Transverse colon (tissue), 4 donors: ENCODE measurements around the gene NEK5. TPM values are rescaled to one million over a fixed set of nuclear protein-coding genes. Genes with fewer than 3 reads are reported as not detected.

Experiments
- DNase-seq: peaks from one replicate; pipeline ENCODE4 v3.0.0-alpha.2; 2019
- H3K27ac ChIP-seq, 4 donors: fragments of 200-600 bp; sonication (generic); 2 replicates each; pipeline ENCODE4 v1.5.1; 2016 to 2018; ENCODE audit warnings: inconsistent platforms in 4 of 4
- H3K27me3 ChIP-seq: fragments of 200-600 bp; sonication (generic); 2 replicates; pipeline ENCODE4 v1.5.1; 2017; ENCODE audit warnings: inconsistent platforms
- H3K36me3 ChIP-seq, 4 donors: fragments of 200-600 bp; sonication (generic); 2 replicates each; pipeline ENCODE4 v1.5.1; 2017 to 2019; ENCODE audit warnings: inconsistent platforms in 4 of 4
- H3K4me1 ChIP-seq, 4 donors: fragments of 200-600 bp; sonication (generic); 2 replicates each; pipeline ENCODE4 v1.5.1; 2017 to 2020; ENCODE audit warnings: inconsistent platforms in 4 of 4
- H3K4me3 ChIP-seq, 4 donors: fragments of 200-600 bp; sonication (generic); 1 replicate in 1 of 4; 2 replicates in 3 of 4; pipeline versions ENCODE4 v1.5.1 to v1.6.1; 2017 to 2019; ENCODE audit warnings: inconsistent platforms in 4 of 4
- H3K9me3 ChIP-seq, 2 donors: fragments of 200-600 bp; sonication (generic); 2 replicates each; pipeline ENCODE4 v1.5.1; 2017 to 2019; ENCODE audit warnings: inconsistent platforms in 2 of 2
- EP300 ChIP-seq: sonication (generic); formaldehyde crosslinking; IDR thresholded peaks from one replicate; pipeline ENCODE4 v1.6.1; 2017; ENCODE audit warnings: antibody characterized with exemption, low read depth
- POLR2A ChIP-seq: fragments of 450-650 bp; IDR thresholded peaks from one replicate; pipeline ENCODE4 v1.6.1; 2016; ENCODE audit warnings: antibody characterized with exemption, mild to moderate bottlenecking, moderate library complexity
- POLR2AphosphoS5 ChIP-seq, 3 donors: sonication (generic); formaldehyde crosslinking; IDR thresholded peaks; one replicate each; pipeline ENCODE4 v1.6.1; 2016; ENCODE audit warnings: antibody characterized with exemption in 3 of 3
- WGBS, 2 donors: methylation state at CpG; one replicate each; pipeline ENCODE4 v1.1.5; 2018; ENCODE audit warnings: low coverage in 1 of 2; 5-methylcytosine and 5-hydroxymethylcytosine counted together
- in situ Hi-C, 4 donors: fragments of 200-750 bp; cut with MboI; loops; one replicate each; pipeline versions ENCODE4 v1.15.0 to v1.15.1; 2017; ENCODE audit warnings: low sequenced_read_pairs in 3 of 4, low pct_ligation_motif_present in 1 of 4, low pct_unique_long_range_greater_than_20kb in 1 of 4
- intact Hi-C: fragments of 100-400 bp; cut with DNase I; formaldehyde crosslinking; loops from one replicate; pipeline ENCODE4 v1.15.1; 2023; ENCODE audit warnings: low total_unique reads
- total RNA-seq, 4 donors: library from RNA; depleted of rRNA; stranded (reverse); fragments of >200 nt; gene quantifications; one replicate each; pipeline ENCODE4 v1.1.0, GENCODE V29; 2016
- TF ChIP-seq, protein P1 (sequence below), 5 experiments: fragments of 200-600 bp in 3 of 5; fragments of 450-650 bp in 2 of 5; sonication (generic) in 3 of 5; IDR thresholded peaks; 1 replicate in 2 of 5; 2 replicates in 3 of 5; pipeline ENCODE4 v1.5.1; 2016 to 2017; ENCODE audit warnings: antibody characterized with exemption in 5 of 5, inconsistent platforms in 3 of 5, mild to moderate bottlenecking in 2 of 5, moderate library complexity in 1 of 5

The NEK5 gene
- total RNA-seq, 4 donors from 2014 or later: 0.14 to 0.48 TPM; not detected in 2

DNA sequence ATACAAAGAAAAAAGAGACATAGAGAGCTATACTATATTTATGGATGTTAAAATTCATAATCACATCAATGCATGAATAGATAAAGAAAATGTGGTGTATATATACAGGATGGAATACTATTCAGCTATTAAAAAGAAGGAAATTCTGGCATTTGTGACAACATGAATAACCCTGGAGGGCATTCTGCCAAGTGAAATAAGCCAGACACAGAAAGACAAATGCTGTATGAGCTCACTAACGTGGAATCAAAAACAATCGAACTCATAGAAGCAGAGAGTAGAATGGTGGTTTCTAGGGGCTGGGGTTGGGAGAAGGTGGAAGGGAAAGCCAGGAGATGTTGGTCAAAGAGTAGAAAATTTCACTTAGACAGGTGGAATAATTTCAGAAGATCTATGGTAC lies 80.4 kb downstream of the NEK5 start:
- H3K36me3 ChIP-seq: no peaks in the 10 kb centered on the region
- no peak overlapping the region for H3K4me3 ChIP-seq
- no peaks in the 10 kb centered on the region for H3K27me3 ChIP-seq
- no peak for DNase-seq
- TF ChIP-seq EP300: no peak
- H3K27ac ChIP-seq: no peak overlapping the region
- intact Hi-C loops: no loop called here
- WGBS, 2 donors: 76% methylated on average over 2 of the region's 2 CpGs
- H3K9me3 ChIP-seq: no peaks in the 10 kb centered on the region
- in situ Hi-C loops: loop anchor here in 1 of 4 donors (25.0 kb wide), 1 partner anchor 389 kb away; no protein-coding TSS in a partner anchor
- H3K4me1 ChIP-seq: no peaks in the 10 kb centered on the region

DNA sequence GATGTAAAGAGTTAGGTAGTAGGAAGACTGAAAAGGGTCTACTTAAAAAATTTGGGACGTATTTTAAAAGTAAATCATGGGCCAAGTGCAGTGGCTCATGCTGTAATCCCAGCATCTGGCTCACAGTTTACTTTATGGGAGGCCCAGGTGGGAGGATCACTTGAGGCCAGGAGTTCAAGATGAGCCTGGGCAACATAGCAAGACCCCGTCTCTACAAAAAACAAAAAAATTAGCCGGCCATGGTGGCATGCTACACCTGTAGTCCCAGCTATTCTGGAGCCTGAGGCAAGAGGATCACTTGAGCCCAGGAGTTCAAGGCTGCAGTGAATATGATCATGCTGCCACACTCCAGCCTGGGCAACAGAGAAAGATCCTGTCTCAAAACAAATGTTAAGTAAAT lies 81.4 kb downstream of the NEK5 start:
- no peaks in the 10 kb centered on the region for H3K36me3 ChIP-seq
- no peaks in the 10 kb centered on the region for H3K27me3 ChIP-seq
- TF ChIP-seq, protein P1, sequence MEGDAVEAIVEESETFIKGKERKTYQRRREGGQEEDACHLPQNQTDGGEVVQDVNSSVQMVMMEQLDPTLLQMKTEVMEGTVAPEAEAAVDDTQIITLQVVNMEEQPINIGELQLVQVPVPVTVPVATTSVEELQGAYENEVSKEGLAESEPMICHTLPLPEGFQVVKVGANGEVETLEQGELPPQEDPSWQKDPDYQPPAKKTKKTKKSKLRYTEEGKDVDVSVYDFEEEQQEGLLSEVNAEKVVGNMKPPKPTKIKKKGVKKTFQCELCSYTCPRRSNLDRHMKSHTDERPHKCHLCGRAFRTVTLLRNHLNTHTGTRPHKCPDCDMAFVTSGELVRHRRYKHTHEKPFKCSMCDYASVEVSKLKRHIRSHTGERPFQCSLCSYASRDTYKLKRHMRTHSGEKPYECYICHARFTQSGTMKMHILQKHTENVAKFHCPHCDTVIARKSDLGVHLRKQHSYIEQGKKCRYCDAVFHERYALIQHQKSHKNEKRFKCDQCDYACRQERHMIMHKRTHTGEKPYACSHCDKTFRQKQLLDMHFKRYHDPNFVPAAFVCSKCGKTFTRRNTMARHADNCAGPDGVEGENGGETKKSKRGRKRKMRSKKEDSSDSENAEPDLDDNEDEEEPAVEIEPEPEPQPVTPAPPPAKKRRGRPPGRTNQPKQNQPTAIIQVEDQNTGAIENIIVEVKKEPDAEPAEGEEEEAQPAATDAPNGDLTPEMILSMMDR (IDR thresholded peaks at IDR 0.05): no peak
- TF ChIP-seq POLR2A: no peak
- TF ChIP-seq EP300: no peak
- no peak for TF ChIP-seq POLR2AphosphoS5 (IDR thresholded peaks at IDR 0.05)
- 80 to 100% methylated on average over 1 to 3 of the region's 3 CpGs for WGBS, 2 donors
- no peak for DNase-seq
- in situ Hi-C loops: loop anchor here in 1 of 4 donors (25.0 kb wide), 1 partner anchor 390 kb away; no protein-coding TSS in a partner anchor
- H3K9me3 ChIP-seq: no peaks in the 10 kb centered on the region
- H3K4me3 ChIP-seq: no peak overlapping the region
- H3K4me1 ChIP-seq: no peaks in the 10 kb centered on the region
- no peak overlapping the region for H3K27ac ChIP-seq
- intact Hi-C loops: no loop called here

DNA sequence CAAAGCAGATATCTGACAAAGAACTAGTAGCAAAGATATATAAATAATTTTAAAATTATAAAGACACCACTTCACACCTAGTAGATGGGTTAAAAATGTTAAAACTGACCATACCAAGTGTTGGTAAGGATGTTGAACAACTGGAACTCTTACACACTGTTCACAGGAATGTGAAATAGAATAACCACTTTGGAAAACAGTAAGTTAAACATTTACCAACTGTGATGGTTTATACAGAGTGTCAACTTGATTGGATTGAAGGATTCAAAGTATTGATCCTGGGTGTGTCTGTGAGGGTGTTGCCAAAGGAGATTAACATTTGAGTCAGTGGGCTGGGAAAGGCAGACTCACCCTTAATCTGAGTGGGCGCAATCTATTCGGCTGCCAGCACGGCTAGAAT lies 85.2 kb downstream of the NEK5 start:
- Histone ChIP-seq H3K9me3 (no peaks in the 10 kb centered on the region), H3K4me3 (no peak overlapping the region), H3K4me1 (no peaks in the 10 kb centered on the region), H3K27ac (no peak overlapping the region), H3K36me3 (peaks cover 0 to 3% (median 0%) of the 10 kb centered on the region in 4 donors), H3K27me3 (no peaks in the 10 kb centered on the region)
- TF ChIP-seq, protein P1 (IDR thresholded peaks at IDR 0.05): no peak
- no peak for TF ChIP-seq POLR2A
- no peak for TF ChIP-seq EP300
- no peak for TF ChIP-seq POLR2AphosphoS5 (IDR thresholded peaks at IDR 0.05)
- in situ Hi-C loops (loop anchor here in 1 of 4 donors (25.0 kb wide), 1 partner anchor 394 kb away; no protein-coding TSS in a partner anchor), intact Hi-C loops (no loop called here)
- no peak for DNase-seq
- 97% methylated on average over 3 of the region's 3 CpGs; no CpG with 5 or more reads in 1 of the 2 donors for WGBS, 2 donors

DNA sequence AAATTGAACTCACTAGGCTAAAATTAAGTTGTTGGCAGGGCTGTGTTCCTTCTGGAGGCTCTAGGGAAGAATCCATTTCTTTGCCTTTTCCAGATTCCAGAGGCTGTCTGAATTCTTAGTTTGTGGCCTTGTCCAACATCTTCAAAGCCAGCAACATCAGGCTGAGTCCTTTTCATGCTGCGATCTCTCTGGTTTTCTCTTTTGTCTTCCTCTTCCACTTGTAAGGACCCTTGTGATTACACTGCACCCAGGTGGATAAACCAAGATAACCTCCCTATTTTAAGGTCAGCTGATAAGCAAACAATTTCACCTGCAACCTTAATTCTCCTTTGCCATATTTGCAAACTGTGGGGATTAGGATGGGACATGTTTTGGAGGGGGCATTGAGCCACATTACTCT lies 92.8 kb downstream of the NEK5 start:
- TF ChIP-seq, protein P1 (IDR thresholded peaks at IDR 0.05): no peak
- TF ChIP-seq EP300 (no peak), POLR2A (no peak), POLR2AphosphoS5 (IDR thresholded peaks at IDR 0.05) (no peak)
- Histone ChIP-seq H3K4me3 (no peak overlapping the region), H3K27ac (no peak overlapping the region), H3K27me3 (no peaks in the 10 kb centered on the region), H3K4me1 (peaks cover 0 to 3% (median 0%) of the 10 kb centered on the region in 4 donors), H3K36me3 (no peaks in the 10 kb centered on the region), H3K9me3 (no peaks in the 10 kb centered on the region)
- DNase-seq: no peak
- 71 to 92% methylated on average over 1 of the region's 1 CpG for WGBS, 2 donors
- in situ Hi-C loops (loop anchor here in 1 of 4 donors (25.0 kb wide), 1 partner anchor 401 kb away; no protein-coding TSS in a partner anchor), intact Hi-C loops (no loop called here)
